ENCODE data around the gene FNDC3B.
A peak's percentile ranks its signal among the peaks of the same experiment; 100 is the strongest.

Gene FNDC3B

DNA sequence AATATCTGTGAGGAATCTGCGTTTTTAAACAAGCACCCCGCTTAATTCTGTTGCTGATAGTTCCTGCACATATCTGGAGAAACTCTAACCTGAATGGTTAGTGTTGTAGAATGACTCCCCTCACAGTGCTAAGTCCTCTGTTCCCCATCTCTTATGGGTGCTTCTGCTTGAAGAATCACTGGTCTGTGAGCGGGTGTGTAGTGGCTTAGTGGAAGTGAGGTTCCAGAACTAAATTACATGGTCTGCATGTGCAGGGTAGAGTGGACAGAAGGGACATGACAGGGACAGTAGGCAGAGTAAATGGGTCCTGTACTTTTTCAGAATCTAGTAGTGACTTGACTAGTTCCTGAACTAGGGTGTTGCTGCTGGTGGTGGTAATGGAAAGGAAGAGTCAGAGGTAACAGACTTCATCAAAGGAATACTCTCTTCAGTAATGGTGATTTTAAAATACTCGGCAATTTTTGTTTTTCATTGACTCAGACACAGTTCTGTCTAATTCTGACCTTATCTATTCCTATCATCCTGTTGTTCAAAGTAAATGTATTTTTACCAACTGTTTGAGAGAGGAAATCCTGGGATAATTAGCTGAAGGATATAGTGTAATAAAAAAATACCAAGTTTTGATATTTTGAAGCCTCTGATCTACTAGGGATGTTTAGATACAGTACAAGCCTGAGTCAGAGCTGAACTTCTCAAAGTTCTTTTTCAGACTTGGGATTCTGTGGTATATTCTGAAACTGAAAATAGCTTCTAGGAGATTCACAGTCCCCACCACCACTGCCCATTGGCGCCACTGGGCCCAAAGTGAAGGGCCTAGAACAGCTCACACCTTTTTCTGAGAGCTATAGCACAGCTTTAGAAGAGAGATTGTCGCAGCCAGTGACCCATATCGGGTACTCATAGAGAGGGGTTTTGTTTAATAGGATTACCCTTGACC, 55.5 kb downstream of the FNDC3B start:
- peaks cover 93% of the 10 kb centered on the region for H3K79me2 ChIP-seq (ENCODE audit: control insufficient read depth, insufficient read depth, low read length, unreplicated experiment)
- H2AFZ ChIP-seq (ENCODE audit: low read length, unreplicated experiment), result no peak overlapping the region

DNA sequence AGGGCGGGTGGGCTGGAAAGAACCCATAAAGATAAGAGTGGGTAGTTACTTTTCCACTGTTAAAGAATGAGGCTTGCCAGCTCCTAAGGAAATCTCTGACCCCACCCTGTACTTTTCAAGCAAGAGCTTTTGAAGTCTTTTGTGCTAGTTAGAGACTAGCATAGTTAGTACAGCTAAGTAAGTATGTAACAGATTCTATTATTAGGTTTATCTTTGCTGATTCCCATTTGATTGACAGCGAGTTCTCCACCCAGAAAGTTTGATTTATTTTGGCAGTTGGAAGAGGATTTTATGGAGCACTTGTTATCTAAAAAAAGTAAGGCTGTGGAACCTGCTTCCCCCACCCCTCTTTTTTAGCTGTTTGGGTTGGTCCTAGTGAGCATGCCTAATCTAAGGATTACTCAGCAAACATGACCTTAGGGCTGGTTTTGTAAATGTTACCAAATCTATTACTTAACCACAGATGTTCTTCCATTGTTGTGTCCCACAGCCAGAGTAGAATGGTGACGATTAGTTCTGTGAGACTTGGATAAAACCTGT, 57.6 kb downstream of the FNDC3B start:
- peaks cover 95% of the 10 kb centered on the region for H3K79me2 ChIP-seq (ENCODE audit: control insufficient read depth, insufficient read depth, low read length, unreplicated experiment)
- H3K27ac ChIP-seq (ENCODE audit: low read depth, low read length), result peak overlapping the region; percentile 63
- no peaks in the 10 kb centered on the region for H3K27me3 ChIP-seq (ENCODE audit: insufficient read depth, low read length)
- peaks cover 62% of the 10 kb centered on the region for H3K4me1 ChIP-seq (ENCODE audit: control insufficient read depth, insufficient read depth, low read length, unreplicated experiment)
- H3K36me3 ChIP-seq (ENCODE audit: insufficient read depth, low read length), result peaks cover 25% of the 10 kb centered on the region
- H2AFZ ChIP-seq (ENCODE audit: low read length, unreplicated experiment), result no peak overlapping the region
- no peak overlapping the region for H3K4me3 ChIP-seq (ENCODE audit: low read depth, low read length)

More for the DNA sequence above, 55.5 kb downstream of the FNDC3B start:
- Histone ChIP-seq H3K27me3 (ENCODE audit: insufficient read depth, low read length) (no peaks in the 10 kb centered on the region), H3K27ac (ENCODE audit: low read depth, low read length) (peak overlapping the region; percentile 63), H3K36me3 (ENCODE audit: insufficient read depth, low read length) (peaks cover 30% of the 10 kb centered on the region), H3K4me1 (ENCODE audit: control insufficient read depth, insufficient read depth, low read length, unreplicated experiment) (peaks cover 77% of the 10 kb centered on the region), H3K4me3 (ENCODE audit: low read depth, low read length) (no peak overlapping the region)

DNA sequence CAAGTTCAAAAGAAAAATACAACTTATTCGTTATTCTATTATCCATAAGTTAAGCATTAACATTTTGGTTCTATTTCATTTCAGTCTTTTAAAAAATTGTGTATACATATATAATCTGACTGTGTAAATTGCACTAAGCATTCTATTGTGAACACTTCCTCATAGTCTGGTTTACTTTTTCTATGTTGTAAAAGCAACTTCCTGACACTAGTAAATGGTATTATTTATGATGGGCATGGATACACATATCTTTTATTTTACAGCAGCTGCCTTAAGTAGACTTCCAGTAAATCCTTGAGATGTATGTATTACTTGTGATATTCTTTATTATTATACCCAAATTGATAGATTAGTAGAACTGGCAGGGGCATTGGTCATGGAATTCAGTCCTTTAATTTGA, 58.2 kb downstream of the FNDC3B start:
- Histone ChIP-seq H3K27me3 (ENCODE audit: insufficient read depth, low read length) (no peaks in the 10 kb centered on the region), H3K36me3 (ENCODE audit: insufficient read depth, low read length) (peaks cover 19% of the 10 kb centered on the region), H3K27ac (ENCODE audit: low read depth, low read length) (peak overlapping the region; percentile 63), H3K79me2 (ENCODE audit: control insufficient read depth, insufficient read depth, low read length, unreplicated experiment) (peaks cover 95% of the 10 kb centered on the region), H2AFZ (ENCODE audit: low read length, unreplicated experiment) (no peak overlapping the region), H3K4me3 (ENCODE audit: low read depth, low read length) (no peak overlapping the region), H3K4me1 (ENCODE audit: control insufficient read depth, insufficient read depth, low read length, unreplicated experiment) (peaks cover 62% of the 10 kb centered on the region)

DNA sequence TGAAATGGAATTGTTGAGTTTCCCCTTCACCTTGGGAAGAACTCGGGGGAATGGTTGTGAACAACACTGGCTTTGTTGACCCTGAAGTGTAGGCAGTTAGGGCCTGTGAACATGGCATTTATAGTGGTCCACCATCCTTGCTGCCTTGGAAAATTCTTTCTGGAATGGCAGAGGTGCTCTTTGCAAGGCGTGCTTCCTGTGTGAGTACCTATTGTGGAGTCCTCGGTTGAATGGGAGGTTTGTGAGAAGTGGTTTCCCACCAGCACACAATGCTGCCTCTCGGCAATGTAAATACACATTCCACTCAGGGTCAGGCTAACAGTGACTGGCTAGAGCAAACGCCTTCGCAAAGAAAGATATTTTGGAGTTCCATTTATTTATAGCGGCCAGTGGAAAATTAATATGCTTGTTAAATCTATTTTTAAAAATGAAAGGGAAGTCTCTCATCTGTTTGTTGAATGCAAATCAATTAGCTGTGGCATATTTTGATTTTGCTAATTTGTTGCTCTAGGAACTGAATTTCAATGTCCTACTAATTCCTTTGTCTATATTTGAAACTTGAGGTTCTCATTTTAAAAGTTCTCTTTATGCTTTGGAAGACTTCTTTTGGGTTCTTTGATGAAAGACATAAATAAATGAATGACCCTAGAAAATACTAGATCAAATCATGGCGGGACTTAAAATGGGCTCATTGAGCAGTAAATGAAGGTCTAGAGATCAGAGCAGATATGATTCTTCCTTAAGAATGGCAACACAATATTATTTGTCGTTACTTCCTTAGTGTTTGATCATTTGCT, 59.5 kb downstream of the FNDC3B start:
- Histone ChIP-seq H3K27me3 (ENCODE audit: insufficient read depth, low read length) (no peaks in the 10 kb centered on the region), H3K27ac (ENCODE audit: low read depth, low read length) (no peak overlapping the region), H3K4me3 (ENCODE audit: low read depth, low read length) (no peak overlapping the region), H3K4me1 (ENCODE audit: control insufficient read depth, insufficient read depth, low read length, unreplicated experiment) (peaks cover 74% of the 10 kb centered on the region), H3K79me2 (ENCODE audit: control insufficient read depth, insufficient read depth, low read length, unreplicated experiment) (peaks cover 98% of the 10 kb centered on the region), H2AFZ (ENCODE audit: low read length, unreplicated experiment) (no peak overlapping the region), H3K36me3 (ENCODE audit: insufficient read depth, low read length) (peaks cover 17% of the 10 kb centered on the region)

DNA sequence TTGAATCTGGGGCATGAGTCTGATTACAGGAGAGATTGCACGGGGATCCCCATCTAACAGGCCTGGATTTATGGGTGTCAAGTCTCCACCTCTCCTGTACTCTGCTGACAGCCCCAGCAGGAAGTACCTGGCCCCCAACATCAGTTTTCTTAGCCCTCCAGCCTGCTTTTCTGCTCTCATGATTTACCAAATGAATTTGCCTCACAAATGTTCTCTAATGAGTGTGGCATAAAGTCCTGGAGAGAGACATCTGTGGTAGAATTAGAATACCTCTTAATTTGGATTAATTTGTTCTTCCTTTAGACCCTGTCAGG, 60.1 kb downstream of the FNDC3B start:
- Histone ChIP-seq H3K27me3 (ENCODE audit: insufficient read depth, low read length) (no peaks in the 10 kb centered on the region), H3K27ac (ENCODE audit: low read depth, low read length) (no peak overlapping the region), H2AFZ (ENCODE audit: low read length, unreplicated experiment) (no peak overlapping the region), H3K79me2 (ENCODE audit: control insufficient read depth, insufficient read depth, low read length, unreplicated experiment) (peaks cover 98% of the 10 kb centered on the region), H3K4me1 (ENCODE audit: control insufficient read depth, insufficient read depth, low read length, unreplicated experiment) (peaks cover 79% of the 10 kb centered on the region), H3K36me3 (ENCODE audit: insufficient read depth, low read length) (peaks cover 17% of the 10 kb centered on the region), H3K4me3 (ENCODE audit: low read depth, low read length) (no peak overlapping the region)

DNA sequence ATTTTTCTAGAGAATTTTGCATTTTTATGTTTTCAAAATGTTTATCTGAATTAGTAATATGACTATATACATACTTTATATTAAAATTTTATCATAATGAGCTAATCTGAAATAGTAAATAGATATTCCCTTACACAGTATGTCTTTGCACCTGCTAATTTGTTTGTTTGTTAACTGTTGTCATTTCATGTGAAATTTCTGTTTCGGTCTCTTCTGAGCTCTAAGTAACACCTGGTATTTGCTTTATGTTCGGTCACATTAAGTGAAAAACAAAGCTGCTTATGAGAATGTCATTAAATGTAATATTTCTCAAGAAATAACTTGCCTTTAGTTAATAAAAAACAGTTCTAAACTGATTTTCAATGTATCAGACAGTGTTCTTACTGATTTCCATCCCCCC, 61.1 kb downstream of the FNDC3B start:
- Histone ChIP-seq H3K27ac (ENCODE audit: low read depth, low read length) (no peak overlapping the region), H3K27me3 (ENCODE audit: insufficient read depth, low read length) (no peaks in the 10 kb centered on the region), H3K79me2 (ENCODE audit: control insufficient read depth, insufficient read depth, low read length, unreplicated experiment) (peaks cover 98% of the 10 kb centered on the region), H2AFZ (ENCODE audit: low read length, unreplicated experiment) (no peak overlapping the region), H3K4me1 (ENCODE audit: control insufficient read depth, insufficient read depth, low read length, unreplicated experiment) (peaks cover 77% of the 10 kb centered on the region), H3K4me3 (ENCODE audit: low read depth, low read length) (no peak overlapping the region), H3K36me3 (ENCODE audit: insufficient read depth, low read length) (peaks cover 17% of the 10 kb centered on the region)

DNA sequence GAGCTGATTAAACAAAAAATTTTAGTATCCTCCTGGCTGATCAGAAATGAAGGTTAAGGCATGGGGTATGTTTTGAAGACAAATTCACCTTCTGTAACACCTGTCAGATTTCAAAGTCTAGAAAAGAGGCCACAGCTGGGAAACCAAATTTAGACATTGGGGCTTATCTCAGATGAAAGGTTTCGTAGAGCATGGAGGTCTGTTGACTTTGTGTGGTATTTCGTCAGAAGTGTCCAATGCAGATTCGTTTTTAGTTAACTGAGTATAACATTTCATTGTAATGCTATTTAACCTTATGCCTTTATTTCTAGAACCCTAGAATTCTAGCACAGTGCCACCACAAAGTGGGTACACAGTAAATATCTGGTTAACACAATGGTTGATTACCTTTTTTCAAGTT, 61.7 kb downstream of the FNDC3B start:
- no peaks in the 10 kb centered on the region for H3K27me3 ChIP-seq (ENCODE audit: insufficient read depth, low read length)
- peaks cover 98% of the 10 kb centered on the region for H3K79me2 ChIP-seq (ENCODE audit: control insufficient read depth, insufficient read depth, low read length, unreplicated experiment)
- H3K4me1 ChIP-seq (ENCODE audit: control insufficient read depth, insufficient read depth, low read length, unreplicated experiment), result peaks cover 71% of the 10 kb centered on the region
- H3K4me3 ChIP-seq (ENCODE audit: low read depth, low read length), result no peak overlapping the region
- no peak overlapping the region for H3K27ac ChIP-seq (ENCODE audit: low read depth, low read length)
- peaks cover 17% of the 10 kb centered on the region for H3K36me3 ChIP-seq (ENCODE audit: insufficient read depth, low read length)
- H2AFZ ChIP-seq (ENCODE audit: low read length, unreplicated experiment), result no peak overlapping the region

DNA sequence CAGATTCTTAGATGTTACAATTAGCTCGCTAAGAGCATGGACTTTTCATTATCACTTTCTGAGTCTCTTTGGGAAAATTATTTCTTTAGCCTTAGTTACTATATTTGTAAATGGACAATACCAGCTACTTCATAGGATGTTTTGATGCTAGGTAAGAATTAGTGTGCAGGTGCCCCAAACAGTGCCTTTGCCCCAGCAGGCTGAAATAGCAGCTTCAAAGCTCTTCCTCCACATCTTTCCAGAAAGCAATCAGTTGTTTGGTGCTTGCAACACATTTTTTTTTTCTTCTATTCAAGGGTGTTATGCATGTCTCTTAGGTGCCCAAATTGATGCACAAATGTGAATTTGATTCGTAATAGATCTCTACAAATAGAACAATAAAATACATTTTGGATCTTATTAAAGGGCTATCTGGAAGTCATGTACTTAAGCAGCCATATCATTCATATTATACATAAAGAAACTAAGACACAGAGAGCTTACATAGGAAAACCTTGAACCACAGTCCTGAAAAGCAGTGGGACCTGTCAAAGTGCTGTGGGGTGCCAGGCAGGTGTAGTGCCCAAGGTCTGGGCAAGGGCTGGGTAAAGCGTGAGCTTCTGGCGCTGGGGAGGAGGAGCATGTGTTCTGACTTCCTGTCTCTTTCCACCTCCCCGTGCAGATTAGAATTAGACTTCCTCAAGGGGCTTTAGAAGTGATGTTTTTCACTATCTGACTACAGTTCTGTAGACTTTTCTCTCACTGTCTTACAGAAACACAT, 62.9 kb downstream of the FNDC3B start:
- H3K4me3 ChIP-seq (ENCODE audit: low read depth, low read length), result no peak overlapping the region; the same call in 1 of the 2 replicates
- peaks cover 63% of the 10 kb centered on the region for H3K4me1 ChIP-seq (ENCODE audit: control insufficient read depth, insufficient read depth, low read length, unreplicated experiment)
- H3K27me3 ChIP-seq (ENCODE audit: insufficient read depth, low read length), result no peaks in the 10 kb centered on the region
- peak overlapping the region; percentile 76 for H3K27ac ChIP-seq (ENCODE audit: low read depth, low read length)
- H2AFZ ChIP-seq (ENCODE audit: low read length, unreplicated experiment), result no peak overlapping the region
- H3K79me2 ChIP-seq (ENCODE audit: control insufficient read depth, insufficient read depth, low read length, unreplicated experiment), result peaks cover 99% of the 10 kb centered on the region
- peaks cover 19% of the 10 kb centered on the region for H3K36me3 ChIP-seq (ENCODE audit: insufficient read depth, low read length)

DNA sequence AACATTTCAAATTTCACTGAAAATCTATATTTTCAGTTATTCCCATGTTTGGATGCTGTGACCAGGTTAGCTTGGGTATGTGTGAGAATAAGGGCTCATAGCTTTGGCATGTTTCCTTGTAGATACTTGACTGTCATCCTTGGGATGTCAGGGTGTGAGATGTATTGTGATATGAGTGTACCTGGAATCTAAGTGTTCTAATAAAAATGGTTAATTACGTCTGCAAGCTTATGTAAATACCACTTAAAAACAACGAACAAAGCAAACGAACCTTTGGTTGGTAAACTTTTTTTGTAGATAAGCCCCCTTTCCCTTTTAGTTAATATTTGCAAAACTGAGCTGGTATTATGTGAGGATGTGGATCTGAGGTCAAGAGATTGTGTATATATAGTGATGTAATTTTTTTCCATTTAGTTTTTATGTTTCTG, 63.5 kb downstream of the FNDC3B start:
- no peak overlapping the region for H2AFZ ChIP-seq (ENCODE audit: low read length, unreplicated experiment)
- peaks cover 61% of the 10 kb centered on the region for H3K4me1 ChIP-seq (ENCODE audit: control insufficient read depth, insufficient read depth, low read length, unreplicated experiment)
- peaks cover 100% of the 10 kb centered on the region for H3K79me2 ChIP-seq (ENCODE audit: control insufficient read depth, insufficient read depth, low read length, unreplicated experiment)
- peak overlapping the region; percentile 76 for H3K27ac ChIP-seq (ENCODE audit: low read depth, low read length)
- H3K4me3 ChIP-seq (ENCODE audit: low read depth, low read length), result no peak overlapping the region; the same call in 1 of the 2 replicates
- no peaks in the 10 kb centered on the region for H3K27me3 ChIP-seq (ENCODE audit: insufficient read depth, low read length)
- H3K36me3 ChIP-seq (ENCODE audit: insufficient read depth, low read length), result peaks cover 20% of the 10 kb centered on the region

DNA sequence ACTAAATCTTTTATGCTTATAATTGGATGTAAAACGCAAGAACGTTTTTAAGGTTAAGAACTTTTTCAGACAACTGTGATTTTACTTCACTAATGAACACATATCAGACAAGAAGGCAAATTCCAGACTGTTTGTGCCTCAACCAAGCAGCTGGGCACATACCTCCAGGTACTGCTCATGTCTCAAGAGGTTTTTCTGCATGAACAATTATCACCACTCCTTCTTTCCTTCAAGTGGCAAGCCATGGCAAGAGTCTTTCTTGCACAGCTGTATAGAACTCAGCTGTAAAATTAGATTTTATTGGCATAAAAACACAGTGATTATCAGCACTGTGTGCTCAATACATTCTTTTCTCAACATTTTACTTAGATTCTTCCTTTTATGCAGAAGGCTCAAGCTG, 64.3 kb downstream of the FNDC3B start:
- Histone ChIP-seq H3K36me3 (ENCODE audit: insufficient read depth, low read length) (peaks cover 13% of the 10 kb centered on the region), H3K79me2 (ENCODE audit: control insufficient read depth, insufficient read depth, low read length, unreplicated experiment) (peaks cover 100% of the 10 kb centered on the region), H3K27me3 (ENCODE audit: insufficient read depth, low read length) (no peaks in the 10 kb centered on the region), H3K4me3 (ENCODE audit: low read depth, low read length) (peak overlapping the region; percentile 28; the same call in 1 of the 2 replicates), H3K4me1 (ENCODE audit: control insufficient read depth, insufficient read depth, low read length, unreplicated experiment) (peaks cover 53% of the 10 kb centered on the region), H2AFZ (ENCODE audit: low read length, unreplicated experiment) (no peak overlapping the region), H3K27ac (ENCODE audit: low read depth, low read length) (peak overlapping the region; percentile 76)
